ENCODE measurements around the gene CAMK1D.

The CAMK1D gene

GRCh38 chr10:12628964-12629766, 279.8 kb downstream of the CAMK1D start:
- no peak for DNase-seq
- no peaks in the 10 kb centered on the region for H3K9me3 ChIP-seq
- H3K27me3 ChIP-seq, result no peaks in the 10 kb centered on the region
- intact Hi-C loops (cut with DNase I; ENCODE audit: low total_unique reads), result no loop called here
- TF ChIP-seq CTCF (IDR thresholded peaks at IDR 0.05), result no peak
- H3K27ac ChIP-seq, result no peak overlapping the region
- H3K36me3 ChIP-seq, result no peaks in the 10 kb centered on the region
- no peaks in the 10 kb centered on the region for H3K4me1 ChIP-seq
- no peak overlapping the region for H3K4me3 ChIP-seq

- H3K4me3 ChIP-seq, result no peak overlapping the region
- H3K9me3 ChIP-seq, result no peaks in the 10 kb centered on the region
- no peak for TF ChIP-seq CTCF (IDR thresholded peaks at IDR 0.05)
- intact Hi-C loops (cut with DNase I; ENCODE audit: low total_unique reads), result no loop called here
- H3K27ac ChIP-seq, result no peak overlapping the region
- H3K27me3 ChIP-seq, result no peaks in the 10 kb centered on the region
- no peaks in the 10 kb centered on the region for H3K4me1 ChIP-seq
- DNase-seq, result no peak
- H3K36me3 ChIP-seq, result no peaks in the 10 kb centered on the region
Observed at GRCh38 chr10:12629767-12630165, 280.4 kb downstream of the CAMK1D start.

GRCh38 chr10:12631216-12631615, 281.9 kb downstream of the CAMK1D start:
- H3K4me1 ChIP-seq, result no peaks in the 10 kb centered on the region
- no peak overlapping the region for H3K27ac ChIP-seq

GRCh38 chr10:12631787-12632562, 282.6 kb downstream of the CAMK1D start:
- H3K4me1 ChIP-seq, result no peaks in the 10 kb centered on the region
- H3K4me3 ChIP-seq, result no peak overlapping the region
- H3K27ac ChIP-seq, result no peak overlapping the region
- intact Hi-C loops (cut with DNase I; ENCODE audit: low total_unique reads), result no loop called here
- TF ChIP-seq CTCF (IDR thresholded peaks at IDR 0.05), result no peak
- no peaks in the 10 kb centered on the region for H3K36me3 ChIP-seq
- H3K27me3 ChIP-seq, result no peaks in the 10 kb centered on the region
- DNase-seq, result no peak
- no peaks in the 10 kb centered on the region for H3K9me3 ChIP-seq

More at GRCh38 chr10:12631216-12631615, 281.9 kb downstream of the CAMK1D start:
- no peak overlapping the region for H3K4me3 ChIP-seq
- intact Hi-C loops (cut with DNase I; ENCODE audit: low total_unique reads), result no loop called here
- DNase-seq, result no peak
- H3K27me3 ChIP-seq, result no peaks in the 10 kb centered on the region
- no peaks in the 10 kb centered on the region for H3K9me3 ChIP-seq
- TF ChIP-seq CTCF (IDR thresholded peaks at IDR 0.05), result no peak
- H3K36me3 ChIP-seq, result no peaks in the 10 kb centered on the region

GRCh38 chr10:12633776-12634620, 284.7 kb downstream of the CAMK1D start:
- Histone ChIP-seq H3K36me3 (no peaks in the 10 kb centered on the region), H3K4me1 (no peaks in the 10 kb centered on the region), H3K4me3 (no peak overlapping the region), H3K27me3 (no peaks in the 10 kb centered on the region), H3K9me3 (no peaks in the 10 kb centered on the region), H3K27ac (no peak overlapping the region)
- TF ChIP-seq CTCF (IDR thresholded peaks at IDR 0.05), result no peak
- no peak for DNase-seq
- intact Hi-C loops (cut with DNase I; ENCODE audit: low total_unique reads), result no loop called here
